PC-9 (cell line): ENCODE measurements around the gene ARHGEF3. TPM values are rescaled to one million over a fixed set of nuclear protein-coding genes. Genes with fewer than 3 reads are reported as not detected.

Source experiments
- BruUV-seq: library from RNA; stranded (reverse); fragments of 400-500 nt; replicated peaks from 2 replicates; lab custom pipeline; 2021; lab: Mats Ljungman, UMichigan
- CTCF ChIA-PET: fragments of 300-600 bp; sonication (Branson Sonifier 250); formaldehyde crosslinking; loops from one replicate; lab custom pipeline; 2022; ENCODE audit warnings: antibody characterized with exemption; lab: Charles Lee
- POLR2A ChIA-PET: fragments of 300-600 bp; sonication (Branson Sonifier 250); formaldehyde crosslinking; loops from one replicate; lab custom pipeline; 2022; ENCODE audit warnings: antibody characterized with exemption; ENCODE audit not compliant: unreplicated experiment; lab: Charles Lee
- DNase-seq, 2 experiments: peaks; one replicate each; pipeline versions ENCODE4 v3.0.0 to v3.0.0-alpha.2; 2015 to 2022; ENCODE audit warnings: mixed read lengths in 1 of 2
- H2AFZ ChIP-seq: fragments of 200-600 bp; sonication (generic); 2 replicates; pipeline ENCODE4 v1.8.1; 2017; ENCODE audit warnings: antibody characterized with exemption
- H3F3A ChIP-seq: fragments of 200-600 bp; sonication (generic); 2 replicates; pipeline ENCODE4 v1.8.1; 2017; ENCODE audit warnings: antibody characterized with exemption, mild to moderate bottlenecking, low read depth; ENCODE audit not compliant: insufficient read depth
- H3K27ac ChIP-seq: fragments of 200-600 bp; sonication (generic); 2 replicates; pipeline ENCODE4 v1.6.1; 2016; ENCODE audit warnings: mixed run types
- H3K27me3 ChIP-seq: fragments of 200-600 bp; sonication (generic); 2 replicates; pipeline ENCODE4 v1.6.1; 2016; ENCODE audit warnings: low read depth, mixed run types; ENCODE audit not compliant: insufficient read depth
- H3K36me3 ChIP-seq: fragments of 200-600 bp; sonication (generic); 2 replicates; pipeline ENCODE4 v1.6.1; 2016; ENCODE audit warnings: low read depth, mixed run types
- H3K4me1 ChIP-seq: fragments of 200-600 bp; sonication (generic); replicated peaks from 2 replicates; pipeline ENCODE4 v1.6.1; 2016; ENCODE audit warnings: mixed run types; ENCODE audit not compliant: insufficient read depth
- H3K4me2 ChIP-seq: fragments of 200-600 bp; sonication (generic); 2 replicates; pipeline ENCODE4 v1.6.1; 2017; ENCODE audit warnings: mixed run types
- H3K4me3 ChIP-seq: fragments of 200-600 bp; sonication (generic); 2 replicates; pipeline ENCODE4 v1.6.1; 2016; ENCODE audit warnings: mixed run types
- H3K79me2 ChIP-seq: fragments of 200-600 bp; sonication (generic); 2 replicates; pipeline ENCODE4 v1.6.1; 2017; ENCODE audit warnings: low read depth, mixed run types
- H3K9me2 ChIP-seq: fragments of 200-600 bp; sonication (generic); 2 replicates; pipeline ENCODE4 v1.8.1; 2017; ENCODE audit warnings: mild to moderate bottlenecking; ENCODE audit not compliant: insufficient read depth
- H3K9me3 ChIP-seq: fragments of 200-600 bp; sonication (generic); 2 replicates; pipeline ENCODE4 v1.8.1; 2016; ENCODE audit warnings: low read depth; ENCODE audit not compliant: insufficient read depth
- H4K20me1 ChIP-seq: fragments of 200-600 bp; sonication (generic); 2 replicates; pipeline ENCODE4 v1.8.1; 2017; ENCODE audit not compliant: insufficient read depth
- CTCF ChIP-seq: fragments of 200-600 bp; sonication (generic); conservative IDR thresholded peaks from 2 replicates; pipeline ENCODE4 v1.6.1; 2017; ENCODE audit warnings: mixed run types, antibody characterized with exemption, mild to moderate bottlenecking, moderate library complexity
- EZH2 ChIP-seq: fragments of 200-600 bp; sonication (generic); IDR thresholded peaks from 2 replicates; pipeline ENCODE4 v1.8.0; 2017; ENCODE audit warnings: antibody characterized with exemption, low read depth
- intact Hi-C: fragments of 100-400 bp; cut with micrococcal nuclease; formaldehyde crosslinking; loops from one replicate; pipeline ENCODE4 v1.10.0; 2022; ENCODE audit not compliant: unreplicated experiment
- total RNA-seq: library from RNA; stranded (reverse); gene quantifications from 2 replicates; pipeline ENCODE4 v1.2.3, GENCODE V29; 2021

The ARHGEF3 gene
- total RNA-seq, 1 experiment from 2014 or later, result 49.2 TPM

GRCh38 chr3:56748663-56749231 lies 53.0 kb downstream of the ARHGEF3 start:
- ChIA-PET CTCF (no interaction called here), POLR2A (no interaction called here)
- H3K4me3 ChIP-seq, result no peak overlapping the region

GRCh38 chr3:56747150-56747549 lies 54.6 kb downstream of the ARHGEF3 start:
- no TSS peak for BruUV-seq
- CTCF ChIA-PET, result no interaction called here

More at GRCh38 chr3:56748663-56749231, 53.0 kb downstream of the ARHGEF3 start:
- Histone ChIP-seq H3K36me3 (peaks cover 21% of the 10 kb centered on the region), H3K4me1 (no peaks in the 10 kb centered on the region), H3K27ac (no peak overlapping the region), H3K9me2 (no peaks in the 10 kb centered on the region), H2AFZ (no peak overlapping the region), H3K9me3 (no peaks in the 10 kb centered on the region), H3K4me2 (no peak overlapping the region), H3K79me2 (no peaks in the 10 kb centered on the region), H4K20me1 (no peaks in the 10 kb centered on the region), H3F3A (peaks cover 3% of the 10 kb centered on the region; the same call in 1 of the 2 replicates), H3K27me3 (no peaks in the 10 kb centered on the region)
- TF ChIP-seq EZH2 (no peak), CTCF (no peak)
- no peak for DNase-seq
- intact Hi-C loops, result no loop called here
- no TSS peak for BruUV-seq

GRCh38 chr3:56744016-56744415 lies 57.7 kb downstream of the ARHGEF3 start:
- POLR2A ChIA-PET, result no interaction called here
- no peaks in the 10 kb centered on the region for H3F3A ChIP-seq
- no TSS peak for BruUV-seq
- H3K27ac ChIP-seq, result no peak overlapping the region
- CTCF ChIA-PET, result no interaction called here
- 0 out of 2 replicates have a peak, but pooled peaks cover 1% of the 10 kb centered on the region for H3K36me3 ChIP-seq
- no peaks in the 10 kb centered on the region for H4K20me1 ChIP-seq
- intact Hi-C loops, result no loop called here
- no peaks in the 10 kb centered on the region for H3K9me2 ChIP-seq
- H3K9me3 ChIP-seq, result no peaks in the 10 kb centered on the region
- no peak overlapping the region for H3K4me2 ChIP-seq
- H3K4me1 ChIP-seq, result no peaks in the 10 kb centered on the region
- TF ChIP-seq EZH2 (no peak), CTCF (no peak)
- no peak overlapping the region for H3K4me3 ChIP-seq
- H3K79me2 ChIP-seq, result no peaks in the 10 kb centered on the region
- no peak for DNase-seq
- no peak overlapping the region for H2AFZ ChIP-seq
- no peaks in the 10 kb centered on the region for H3K27me3 ChIP-seq

More at GRCh38 chr3:56747150-56747549, 54.6 kb downstream of the ARHGEF3 start:
- Histone ChIP-seq H3K27me3 (no peaks in the 10 kb centered on the region), H3K36me3 (peaks cover 21% of the 10 kb centered on the region), H3K4me2 (no peak overlapping the region), H2AFZ (no peak overlapping the region), H3F3A (no peaks in the 10 kb centered on the region), H3K27ac (no peak overlapping the region), H3K79me2 (no peaks in the 10 kb centered on the region), H4K20me1 (no peaks in the 10 kb centered on the region), H3K9me3 (no peaks in the 10 kb centered on the region), H3K4me1 (no peaks in the 10 kb centered on the region), H3K9me2 (no peaks in the 10 kb centered on the region), H3K4me3 (no peak overlapping the region)
- no peak for DNase-seq
- POLR2A ChIA-PET, result no interaction called here
- TF ChIP-seq CTCF (no peak), EZH2 (no peak)
- intact Hi-C loops, result no loop called here
